Measurements from ENCODE around the gene SPAG4. TPM values are rescaled to one million over a fixed set of nuclear protein-coding genes. Genes with fewer than 3 reads are reported as not detected.

Gene SPAG4
- total RNA-seq, 1 donor from 2014 or later: 7.2 TPM

DNA sequence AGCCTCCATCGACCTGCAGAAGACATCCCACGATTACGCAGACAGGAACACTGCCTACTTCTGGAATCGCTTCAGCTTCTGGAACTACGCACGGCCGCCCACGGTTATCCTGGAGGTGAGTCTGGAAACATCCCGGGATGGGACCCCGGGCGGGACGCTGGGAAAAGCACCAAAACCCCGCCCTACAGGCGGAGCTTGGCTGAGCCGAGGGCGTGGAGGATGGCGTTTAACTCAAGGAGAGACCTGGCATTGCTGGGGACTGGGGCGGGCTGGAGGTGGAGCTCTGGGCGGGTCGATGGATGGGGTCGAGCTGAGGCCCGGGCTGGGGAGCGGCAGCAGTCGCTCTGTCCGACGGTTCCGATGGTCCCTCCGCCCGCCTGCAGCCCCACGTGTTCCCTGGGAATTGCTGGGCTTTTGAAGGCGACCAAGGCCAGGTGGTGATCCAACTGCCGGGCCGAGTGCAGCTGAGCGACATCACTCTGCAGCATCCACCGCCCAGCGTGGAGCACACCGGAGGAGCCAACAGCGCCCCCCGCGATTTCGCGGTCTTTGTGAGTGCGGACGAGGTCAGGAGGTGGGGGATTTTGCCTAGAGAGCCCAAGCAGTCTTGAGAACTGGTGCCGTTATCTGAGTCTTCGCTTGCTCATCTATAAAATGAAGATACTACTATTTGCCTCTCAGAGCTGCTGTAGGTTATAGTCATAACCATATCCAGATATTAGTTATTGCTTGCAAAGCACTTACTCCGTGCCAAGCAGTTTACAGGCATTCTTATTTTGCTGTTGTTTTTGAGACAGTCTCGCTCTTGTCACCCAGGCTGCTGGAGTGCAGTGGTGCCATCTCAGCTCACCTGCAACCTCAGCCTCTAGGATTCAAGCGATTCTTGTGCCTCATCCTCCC, 3.8 kb downstream of the SPAG4 start:
- DNase-seq (ENCODE audit: low spot score): peak; percentile 81

DNA sequence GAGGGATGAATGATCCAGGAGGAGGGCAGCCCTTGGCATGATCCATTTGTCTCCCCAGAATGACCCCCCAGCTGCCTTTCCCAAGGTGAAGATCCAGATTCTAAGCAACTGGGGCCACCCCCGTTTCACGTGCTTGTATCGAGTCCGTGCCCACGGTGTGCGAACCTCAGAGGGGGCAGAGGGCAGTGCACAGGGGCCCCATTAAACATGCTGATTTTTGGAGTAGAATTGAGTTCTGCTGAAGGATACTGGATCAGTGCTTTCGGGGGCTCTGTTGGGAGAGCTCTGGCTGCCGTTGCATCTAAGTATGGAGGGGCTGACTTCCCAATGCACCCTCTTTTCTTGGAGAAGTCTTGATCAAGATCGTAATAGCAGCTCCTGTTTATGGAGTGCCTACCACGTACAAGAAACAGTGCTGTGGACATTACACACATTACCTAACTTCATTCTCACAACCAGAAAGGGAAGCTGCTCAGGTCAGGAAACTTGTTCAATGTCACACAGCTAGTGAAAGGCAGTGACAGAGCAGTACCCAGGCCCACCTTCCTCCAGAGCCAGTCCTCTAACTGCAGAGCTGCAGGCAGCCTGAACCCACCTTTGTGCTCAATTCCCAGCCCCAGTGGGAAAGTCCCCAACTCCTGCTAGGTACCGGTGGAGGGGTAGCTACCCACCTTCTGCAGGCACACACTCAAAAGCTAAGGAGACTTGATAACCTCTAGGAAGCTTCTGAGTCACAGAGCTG, 5.4 kb downstream of the SPAG4 start:
- DNase-seq (ENCODE audit: low spot score): no peak

DNA sequence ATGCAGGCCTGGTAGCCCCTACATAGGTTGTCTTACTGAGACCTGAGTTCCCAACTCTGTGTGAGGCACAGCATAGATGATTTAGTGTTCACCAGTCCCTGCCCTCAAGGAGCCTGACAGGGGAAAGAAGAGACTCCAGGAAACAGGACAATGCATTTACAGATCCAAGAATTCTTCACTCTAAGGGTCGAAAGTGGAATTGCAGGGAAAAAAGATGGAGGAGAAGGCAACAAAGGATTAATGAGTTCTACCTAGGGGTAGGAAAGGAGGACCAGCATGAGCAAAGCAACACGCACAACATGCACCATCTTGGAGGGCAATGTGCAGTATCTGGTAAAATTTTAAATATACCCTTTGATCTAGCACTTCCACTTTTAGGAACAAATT, 5.9 kb downstream of the SPAG4 start:
- DNase-seq (ENCODE audit: low spot score): no peak

DNA sequence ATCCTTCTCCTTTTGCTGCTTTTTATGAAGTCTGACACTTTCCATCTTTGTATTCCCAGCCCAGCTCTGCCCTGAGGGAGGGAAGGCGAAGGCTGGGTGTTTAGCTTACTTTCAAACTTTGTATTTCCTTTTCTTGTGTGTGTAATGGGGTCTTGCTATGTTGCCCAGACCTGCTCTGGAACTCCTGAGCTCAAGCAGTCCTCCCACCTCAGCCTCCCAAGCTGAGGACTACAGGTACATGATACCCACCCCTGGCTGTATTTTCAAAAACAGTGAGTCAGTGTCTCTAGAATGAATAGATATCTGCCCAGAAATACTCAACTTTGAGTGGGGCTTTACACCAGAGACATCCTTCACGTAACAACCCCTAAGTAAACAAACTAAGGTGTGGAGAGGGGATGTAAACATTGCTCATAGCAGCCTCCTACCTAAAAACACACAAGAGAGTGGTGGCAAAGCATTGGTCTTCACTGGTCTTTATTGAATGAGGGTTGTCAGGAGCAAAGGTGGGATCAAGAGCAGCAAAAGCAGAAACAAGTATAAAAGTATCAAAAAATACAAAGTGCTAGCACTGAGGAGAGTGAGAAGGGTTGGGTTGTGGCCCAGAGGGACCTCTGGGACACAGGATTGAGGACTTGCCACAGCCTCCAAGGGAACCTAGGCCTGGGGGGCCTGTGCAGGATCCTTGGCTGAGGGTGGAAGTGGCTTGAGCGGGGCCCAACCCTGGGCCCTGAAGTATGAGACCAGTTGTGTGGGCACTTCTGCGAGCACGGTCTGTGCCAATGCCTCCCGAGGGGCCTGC, 10.2 kb downstream of the SPAG4 start:
- DNase-seq (ENCODE audit: low spot score): no peak

DNA sequence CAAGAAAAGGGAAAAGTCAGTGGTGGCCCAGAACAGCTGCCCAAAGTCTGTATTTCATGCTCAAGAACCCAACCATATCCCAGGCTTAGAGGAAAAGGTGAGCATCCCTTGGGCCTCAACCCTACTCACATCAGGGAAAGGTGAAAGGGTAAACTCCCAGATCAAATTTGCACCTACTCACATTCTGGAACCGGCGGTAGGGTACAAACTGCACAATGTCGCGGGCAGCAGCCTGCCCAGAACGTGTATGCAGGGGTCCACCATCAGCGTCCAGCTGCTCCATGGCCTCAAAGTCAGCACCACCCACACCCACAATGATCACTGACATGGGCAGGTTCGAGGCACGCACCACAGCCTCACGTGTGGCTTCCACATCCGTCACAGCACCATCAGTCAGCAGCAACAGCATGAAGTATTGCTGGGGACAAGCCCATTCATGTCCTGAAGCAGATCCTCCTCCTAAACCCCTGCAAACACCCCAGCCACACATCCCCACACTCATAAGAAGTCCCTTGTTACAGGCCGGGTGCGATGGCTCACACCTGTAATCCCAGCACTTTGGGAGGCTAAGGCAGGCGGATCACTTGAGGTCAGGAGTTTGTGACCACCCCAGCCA, 10.9 kb downstream of the SPAG4 start:
- no peak for DNase-seq (ENCODE audit: low spot score)

DNA sequence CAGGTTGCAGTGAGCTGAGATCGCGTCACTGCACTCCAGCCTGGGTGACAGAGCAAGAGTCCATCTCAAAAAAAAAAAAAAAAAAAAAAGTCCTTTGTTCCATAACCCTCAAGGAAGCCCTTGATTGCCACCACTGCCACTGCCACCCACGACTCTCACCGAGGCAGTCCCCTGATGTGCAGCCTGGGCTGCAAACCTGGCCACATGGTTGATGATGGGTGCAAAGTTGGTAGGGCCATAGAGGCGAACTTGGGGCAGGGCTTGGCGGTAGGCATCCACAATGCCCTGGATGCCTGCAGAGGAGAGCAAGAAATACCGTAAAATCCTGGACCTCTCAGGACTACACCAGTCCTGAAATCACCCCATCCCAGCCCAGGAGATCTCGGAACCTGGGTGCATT, 11.5 kb downstream of the SPAG4 start:
- DNase-seq (ENCODE audit: low spot score): no peak

DNA sequence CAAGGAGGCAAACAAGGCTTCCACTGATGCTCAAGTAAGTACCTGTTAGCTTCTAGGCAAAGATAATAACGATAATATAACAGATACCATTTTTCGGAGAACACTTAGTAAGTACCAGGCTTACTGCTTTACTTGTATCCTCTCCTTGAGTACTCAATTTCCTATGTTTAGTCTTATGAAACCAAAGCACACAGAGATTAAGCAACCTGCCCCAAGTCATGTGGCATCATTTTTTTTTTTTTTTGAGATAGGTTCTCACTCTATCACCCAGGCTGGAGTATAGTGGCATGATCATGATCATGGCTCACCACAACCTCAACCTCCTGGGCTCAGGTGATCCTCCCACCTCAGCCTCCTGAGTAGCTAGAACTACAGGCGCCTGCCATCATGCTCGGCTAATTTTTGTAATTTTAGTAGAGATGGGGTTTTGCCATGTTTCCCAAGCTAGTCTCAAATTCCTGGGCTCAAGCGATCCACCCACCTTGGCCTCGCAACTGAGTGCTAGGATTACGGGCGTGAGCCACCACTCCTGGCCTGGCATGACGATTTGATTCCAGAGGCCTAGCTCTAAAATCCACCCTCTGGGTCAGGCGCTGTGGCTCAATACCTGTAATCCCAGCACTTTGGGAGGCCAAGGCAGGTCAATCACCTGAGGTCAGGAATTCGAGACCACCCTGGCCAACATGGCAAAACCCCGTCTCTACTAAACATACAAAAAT, 14.0 kb downstream of the SPAG4 start:
- no peak for DNase-seq (ENCODE audit: low spot score)

DNA sequence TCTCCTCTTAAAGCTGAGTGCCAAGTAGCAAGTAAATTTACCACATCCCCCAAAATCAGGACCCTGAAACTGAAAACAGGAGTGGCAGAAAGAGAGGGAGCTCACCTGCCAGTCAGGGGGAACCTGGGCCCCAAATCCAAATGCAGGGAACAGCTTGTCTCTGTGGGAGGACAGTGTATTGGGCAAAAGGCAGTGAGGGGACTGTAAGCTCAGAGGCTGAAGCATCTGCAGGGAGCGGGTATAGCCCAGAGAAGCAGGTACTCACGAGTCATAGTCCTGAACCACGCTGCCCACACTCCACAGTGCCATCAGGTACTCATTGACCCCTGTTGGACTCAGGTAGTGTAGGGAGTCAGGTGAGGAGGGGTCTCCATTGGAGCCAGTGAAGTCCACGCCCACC, 15.0 kb downstream of the SPAG4 start:
- no peak for DNase-seq (ENCODE audit: low spot score)

DNA sequence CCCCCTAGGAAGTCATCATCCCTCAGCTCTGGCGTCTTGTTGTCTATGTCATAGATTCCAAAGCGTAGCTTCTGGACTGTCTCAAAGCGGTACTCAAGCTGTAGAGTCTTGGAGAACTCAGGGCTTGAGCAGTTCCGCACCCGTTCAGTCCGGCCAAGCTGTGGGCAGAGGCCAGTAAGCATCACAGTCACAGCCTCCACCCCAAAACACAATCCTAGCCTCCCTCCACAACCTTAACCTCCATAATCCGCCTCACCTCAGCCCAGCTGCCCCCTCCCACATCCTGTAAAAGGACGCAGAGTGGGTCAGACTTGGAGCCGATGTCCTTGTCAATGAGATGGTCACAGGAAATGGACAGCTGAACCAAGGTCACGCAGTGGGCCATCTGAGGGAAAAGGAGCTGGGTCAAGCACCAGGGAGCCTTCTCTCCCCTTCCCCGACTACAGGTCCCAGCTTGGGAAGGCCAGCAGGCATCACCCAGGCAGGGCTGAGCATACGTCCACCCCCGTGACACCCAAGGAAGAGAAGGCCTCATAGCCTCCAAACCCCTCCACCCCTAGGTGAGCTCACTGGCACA, 17.0 kb downstream of the SPAG4 start:
- DNase-seq (ENCODE audit: low spot score): no peak

DNA sequence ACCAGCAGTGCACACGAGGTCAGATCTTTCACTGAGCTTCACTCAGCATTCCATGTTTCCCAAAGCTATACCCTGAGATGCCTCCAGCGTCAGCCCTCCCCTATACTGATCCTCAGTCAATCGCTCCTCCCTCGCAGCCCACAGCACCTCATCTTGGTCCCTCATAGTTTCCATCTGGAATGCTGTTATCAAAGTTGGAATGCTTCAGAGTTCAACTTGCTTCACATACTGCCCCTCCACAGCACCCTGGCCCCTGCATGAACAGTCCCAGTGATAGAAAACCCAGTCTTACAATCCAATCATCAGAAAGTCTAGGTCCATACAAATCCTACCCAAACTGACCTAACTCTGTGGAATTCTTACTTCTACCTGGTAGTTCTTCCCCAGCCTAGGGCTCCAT, 20.0 kb downstream of the SPAG4 start:
- DNase-seq (ENCODE audit: low spot score): no peak

DNA sequence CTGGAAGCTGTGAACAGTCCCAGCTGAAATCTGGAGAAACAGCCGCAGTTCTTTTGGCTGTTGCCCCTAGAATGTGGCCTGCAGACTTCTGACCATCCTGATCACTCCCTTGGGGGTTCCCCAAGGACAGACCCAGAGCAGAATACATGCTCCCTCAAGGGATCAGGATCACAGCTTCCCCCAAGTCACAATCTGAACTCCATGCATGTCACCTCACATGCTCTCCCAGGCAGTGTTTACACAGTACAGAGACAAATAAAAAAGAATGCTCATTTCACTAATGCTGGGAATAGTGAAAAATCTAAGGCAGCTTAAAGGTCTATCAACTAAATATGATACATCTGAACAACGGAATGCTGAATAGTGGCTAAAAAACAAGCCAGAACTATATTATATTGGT, 20.5 kb downstream of the SPAG4 start:
- no peak for DNase-seq (ENCODE audit: low spot score)

DNA sequence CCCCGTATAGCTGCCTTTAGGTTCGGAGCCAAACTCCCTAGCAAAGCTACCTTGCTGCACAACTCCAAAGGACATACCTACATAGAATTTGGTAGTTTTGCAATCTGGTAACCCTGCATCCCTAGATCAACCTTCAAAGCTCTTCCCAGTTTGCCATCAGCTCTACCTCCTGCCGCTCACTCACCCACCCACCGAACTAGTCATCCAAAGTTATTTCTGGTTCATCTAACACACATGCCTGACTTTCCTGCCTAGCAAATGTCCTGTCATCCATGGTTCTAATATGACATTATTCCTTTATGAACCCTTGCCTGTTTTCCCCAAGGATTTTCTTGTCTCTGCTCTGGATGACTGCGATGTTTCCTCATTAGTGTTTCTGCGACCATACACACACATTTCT, 21.6 kb downstream of the SPAG4 start:
- DNase-seq (ENCODE audit: low spot score): no peak

DNA sequence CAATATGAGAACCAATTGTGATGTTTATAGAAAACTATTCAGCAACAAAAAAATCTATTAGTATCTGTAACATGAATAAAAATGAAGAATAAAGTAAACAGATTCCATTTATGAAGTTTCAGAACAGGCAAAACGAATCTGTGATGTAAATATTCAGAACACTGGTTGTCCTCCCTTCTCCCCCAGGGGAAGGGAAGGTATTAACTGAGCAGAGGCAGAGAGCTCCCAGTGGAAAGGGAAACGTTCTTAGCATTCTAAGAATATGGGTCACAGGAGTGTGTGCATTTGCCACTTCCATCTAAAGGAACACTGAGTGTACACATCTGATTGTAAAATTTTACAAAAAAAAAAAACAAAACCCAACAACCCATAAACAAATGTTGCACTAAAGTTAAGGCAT, 23.1 kb downstream of the SPAG4 start:
- no peak for DNase-seq (ENCODE audit: low spot score)

DNA sequence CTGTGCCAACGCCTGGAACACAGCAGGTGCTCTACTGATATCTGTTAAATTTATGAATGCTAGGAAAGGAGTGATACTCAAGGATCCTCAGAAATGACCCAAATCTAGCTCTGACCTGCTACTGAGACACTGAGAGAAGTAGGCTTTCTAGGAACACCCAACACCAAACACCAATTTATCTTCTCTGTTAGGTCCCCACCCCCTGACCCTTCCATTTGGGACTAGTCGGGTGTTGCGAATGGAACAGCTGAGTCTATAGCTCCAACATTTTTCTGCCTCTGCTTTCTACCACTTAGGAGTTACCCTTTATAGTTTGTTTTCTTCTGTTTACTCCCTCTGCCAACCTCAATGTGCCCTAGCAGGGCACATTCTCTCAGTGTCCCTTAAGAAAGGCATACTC, 25.1 kb downstream of the SPAG4 start:
- no peak for DNase-seq (ENCODE audit: low spot score)

DNA sequence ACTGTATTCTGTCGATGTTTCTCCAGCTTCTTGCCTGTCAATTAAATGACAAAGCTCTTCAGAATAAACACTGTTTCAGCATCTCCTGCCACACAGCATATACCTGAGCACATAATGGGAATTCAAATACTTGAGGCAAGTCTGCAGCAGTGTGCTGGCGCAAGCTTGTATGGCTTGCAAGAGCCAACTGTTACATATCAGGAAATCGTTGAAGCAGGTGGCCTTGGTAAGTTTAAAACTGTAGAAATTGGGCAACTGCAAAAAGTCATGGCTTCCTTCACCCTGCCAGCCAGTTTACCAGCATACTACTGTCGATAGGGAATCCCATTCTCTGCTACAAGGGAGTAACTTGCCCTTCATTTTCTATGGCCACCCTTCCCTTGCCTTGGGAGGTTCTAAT, 26.1 kb downstream of the SPAG4 start:
- no peak for DNase-seq (ENCODE audit: low spot score)

DNA sequence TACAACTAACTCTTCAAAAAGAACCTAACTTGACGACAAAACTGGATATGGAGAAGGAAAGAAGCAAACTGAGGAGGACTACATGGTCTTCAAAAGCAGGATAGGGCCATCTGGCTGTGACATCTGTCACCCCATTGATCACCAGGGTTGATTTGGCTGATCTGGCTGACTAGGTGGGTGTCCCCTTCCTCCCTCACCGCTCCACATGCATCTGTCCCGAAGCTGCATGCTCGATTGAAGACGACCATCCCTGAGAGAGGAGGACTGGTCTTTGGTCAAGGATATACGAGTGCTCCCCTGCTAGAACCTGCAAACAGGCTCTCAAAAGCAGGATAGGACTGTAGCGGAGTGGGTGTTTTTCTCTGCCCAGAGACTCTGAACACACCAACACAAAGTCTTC, 27.4 kb downstream of the SPAG4 start:
- no peak for DNase-seq (ENCODE audit: low spot score)

DNA sequence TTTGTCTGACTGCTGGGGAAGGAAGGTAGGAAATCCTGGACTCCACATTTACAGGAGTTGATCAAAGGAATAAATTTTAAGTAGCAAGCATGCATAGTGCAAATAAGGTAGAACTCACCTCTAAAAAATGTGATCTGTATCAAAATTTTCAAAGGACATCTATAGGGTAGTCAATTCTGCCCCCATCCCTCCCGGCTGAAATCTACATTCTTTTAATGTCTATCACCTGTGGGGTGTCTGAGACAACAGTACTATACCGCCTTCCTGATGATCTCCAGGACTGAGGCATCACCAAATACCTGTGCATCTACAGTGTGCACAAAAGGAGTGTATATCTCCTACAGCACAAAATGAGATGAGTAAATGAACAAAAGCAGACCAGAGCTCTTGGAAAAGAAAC, 29.2 kb downstream of the SPAG4 start:
- DNase-seq (ENCODE audit: low spot score): no peak

DNA sequence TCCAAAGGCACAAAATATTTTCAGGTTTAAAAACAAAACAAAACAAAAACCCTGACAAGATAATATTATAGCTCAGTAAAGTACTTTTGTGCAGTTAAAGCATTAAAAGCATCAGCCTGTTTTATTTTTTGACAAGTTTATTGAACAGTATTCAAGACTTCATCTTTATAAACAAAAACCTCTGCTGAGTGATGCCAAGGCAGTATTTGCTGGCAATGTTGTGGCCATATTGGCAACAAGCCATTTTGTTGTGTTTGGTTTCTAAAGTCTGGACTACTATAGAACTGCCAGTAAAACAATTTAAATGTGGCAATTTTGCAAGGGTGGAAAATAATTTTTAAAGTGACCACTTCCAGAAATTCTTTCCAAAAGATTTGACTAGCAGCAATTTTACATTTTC, 33.2 kb downstream of the SPAG4 start:
- DNase-seq (ENCODE audit: low spot score): no peak

DNA sequence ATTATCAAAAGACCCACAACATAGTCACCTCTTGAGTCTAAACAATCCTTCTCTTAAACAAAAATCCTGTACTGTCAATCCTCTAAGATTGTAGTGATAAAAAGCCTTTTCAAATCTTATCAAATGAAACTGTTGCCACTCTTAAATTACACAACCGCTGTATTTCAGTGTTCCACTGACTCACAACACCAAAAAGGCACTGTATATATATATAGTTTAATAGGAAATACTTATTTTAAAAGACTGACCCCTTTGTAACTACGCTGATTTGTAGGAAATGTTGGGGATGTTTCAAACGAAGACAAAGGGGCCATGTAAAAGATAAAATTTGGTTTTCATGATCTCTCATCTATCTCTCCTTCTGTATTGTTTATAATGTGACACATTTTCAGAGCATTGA, 35.0 kb downstream of the SPAG4 start:
- DNase-seq (ENCODE audit: low spot score): no peak

DNA sequence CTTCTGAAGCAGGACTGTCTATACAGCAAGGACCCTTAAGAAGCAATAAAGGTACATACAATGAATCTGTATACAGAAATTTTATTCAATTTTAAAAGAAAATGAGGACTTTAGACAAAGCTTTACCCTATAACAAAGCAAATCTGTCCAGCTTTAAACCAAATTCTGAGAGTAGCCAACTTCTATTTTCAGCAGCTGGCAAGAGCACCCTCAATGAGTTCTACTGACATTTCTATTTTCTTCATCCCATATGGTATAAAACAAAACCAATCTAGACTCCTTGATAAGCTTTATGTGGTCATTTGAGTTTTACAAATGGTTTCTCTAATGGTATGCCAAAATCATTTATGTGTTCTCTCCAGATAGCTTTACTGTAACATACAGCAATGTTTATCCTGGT, 36.3 kb downstream of the SPAG4 start:
- no peak for DNase-seq (ENCODE audit: low spot score)
